Small intestine (tissue), 7 donors: Measurements from ENCODE around the gene ARHGAP35. TPM values are rescaled to one million over a fixed set of nuclear protein-coding genes. Genes with fewer than 3 reads are reported as not detected.
A peak's percentile ranks its signal among the peaks of the same experiment; 100 is the strongest.
"Not testable (repeated sequence)": the region's sequence is repeated elsewhere in the genome, so short reads cannot be mapped to it uniquely, and the experiment has no call there.

Experiments used
- DNase-seq, 2 donors: peaks; one replicate each; pipeline versions ENCODE4 v3.0.0 to v3.0.0-alpha.2; 2013
- FAIRE-seq: peaks from 2 replicates; lab custom pipeline; 2012; peaks lifted over from hg19 to GRCh38; lab: Jason Lieb, UNC
- H3K27ac ChIP-seq, 3 donors: one replicate each; pipeline ENCODE4 v1.5.1; 2013; ENCODE audit warnings: low read length in 2 of 3, mild to moderate bottlenecking in 2 of 3, control low read depth in 1 of 3, inconsistent platforms in 1 of 3, low read depth in 1 of 3, moderate library complexity in 1 of 3
- H3K27me3 ChIP-seq, 3 donors: one replicate each; pipeline ENCODE4 v1.6.1; 2013; ENCODE audit warnings: low read length in 3 of 3, inconsistent platforms in 1 of 3; ENCODE audit not compliant: control insufficient read depth in 3 of 3, insufficient read depth in 3 of 3
- H3K36me3 ChIP-seq, 3 donors: one replicate each; pipeline ENCODE4 v1.6.1; 2013; ENCODE audit warnings: low read length in 3 of 3, inconsistent platforms in 1 of 3, low read depth in 1 of 3, mild to moderate bottlenecking in 1 of 3, moderate library complexity in 1 of 3; ENCODE audit not compliant: control insufficient read depth in 3 of 3, insufficient read depth in 2 of 3
- H3K4me1 ChIP-seq, 3 donors: one replicate each; pipeline ENCODE4 v1.6.1; 2013; ENCODE audit warnings: low read length in 2 of 3, inconsistent platforms in 1 of 3, low read depth in 1 of 3, mild to moderate bottlenecking in 1 of 3, moderate library complexity in 1 of 3; ENCODE audit not compliant: control insufficient read depth in 3 of 3, insufficient read depth in 2 of 3
- H3K4me3 ChIP-seq, 3 donors: one replicate each; pipeline ENCODE4 v1.5.1; 2013; ENCODE audit warnings: low read length in 3 of 3, control low read depth in 1 of 3, inconsistent platforms in 1 of 3, low read depth in 1 of 3, mild to moderate bottlenecking in 1 of 3, moderate library complexity in 1 of 3
- H3K9me3 ChIP-seq, 2 donors: one replicate each; pipeline ENCODE4 v1.6.1; 2013; ENCODE audit warnings: low read depth in 1 of 2, low read length in 1 of 2; ENCODE audit not compliant: control insufficient read depth in 2 of 2, insufficient read depth in 1 of 2
- WGBS, 3 donors: extraction: QIAGEN DNeasy Blood & Tissue Kit; methylation state at CpG; one replicate each; pipeline ENCODE4 v1.1.7; 2013; 5-methylcytosine and 5-hydroxymethylcytosine counted together
- polyA plus RNA-seq, 4 donors: library from polyadenylated mRNA; stranded (reverse) in 3 of 4; unstranded in 1 of 4; fragments of 200-250 nt in 3 of 4; fragments of 120-200 nt in 1 of 4; gene quantifications; one replicate each; pipeline versions ENCODE4 v1.2.1 to v1.2.3, GENCODE V29; 2013
- donor health status: healthy with polysubstance abuse.
- donor health status: control.
- donor health status: control.
- donor health status: Bipolar disorder and iron deficiency.
- donor health status: healthy.

Gene ARHGAP35
- polyA plus RNA-seq, 4 donors: 12.7 to 46.5 (median 19.6) TPM

GRCh38 chr19:46882034-46882433 is 21.2 kb downstream of the ARHGAP35 start:
- H3K4me1 ChIP-seq: peaks cover 0 to 14% (median 0%) of the 10 kb centered on the region in 3 donors
- H3K27me3 ChIP-seq: no peaks in the 10 kb centered on the region
- FAIRE-seq (no peak), DNase-seq (no peak)
- 90 to 97% (median 97%) methylated on average over 4 of the region's 4 CpGs for WGBS, 3 donors
- no peak overlapping the region for H3K4me3 ChIP-seq
- no peak overlapping the region for H3K27ac ChIP-seq
- H3K9me3 ChIP-seq: no peaks in the 10 kb centered on the region
- peaks cover 0 to 30% (median 0%) of the 10 kb centered on the region in 3 donors for H3K36me3 ChIP-seq

GRCh38 chr19:46882751-46883150 is 22.0 kb downstream of the ARHGAP35 start:
- not testable (repeated sequence) for FAIRE-seq

GRCh38 chr19:46885411-46885810 is 24.6 kb downstream of the ARHGAP35 start:
- no peak overlapping the region for H3K27ac ChIP-seq
- peaks cover 0 to 11% (median 0%) of the 10 kb centered on the region in 3 donors for H3K36me3 ChIP-seq
- H3K4me3 ChIP-seq: no peak overlapping the region
- no peak for DNase-seq
- no peak for FAIRE-seq
- no peaks in the 10 kb centered on the region for H3K27me3 ChIP-seq
- whole genome bisulfite sequencing, 3 donors: 82 to 86% (median 85%) methylated on average over 2 of the region's 2 CpGs
- H3K9me3 ChIP-seq: no peaks in the 10 kb centered on the region
- H3K4me1 ChIP-seq: peaks cover under 1 to 32% (median 7%) of the 10 kb centered on the region in 3 donors

More at GRCh38 chr19:46882751-46883150, 22.0 kb downstream of the ARHGAP35 start:
- H3K36me3 ChIP-seq: peaks cover 0 to 30% (median 0%) of the 10 kb centered on the region in 3 donors
- peaks cover 0 to 14% (median 0%) of the 10 kb centered on the region in 3 donors for H3K4me1 ChIP-seq
- not testable (repeated sequence) for DNase-seq, H3K9me3 ChIP-seq, H3K4me3 ChIP-seq, H3K27ac ChIP-seq, H3K27me3 ChIP-seq
- 76 to 83% (median 82%) methylated on average over 4 of the region's 4 CpGs for WGBS, 3 donors

- H3K36me3 ChIP-seq: peaks cover 0 to 6% (median 0%) of the 10 kb centered on the region in 3 donors
- H3K4me3 ChIP-seq: no peak overlapping the region
- no peaks in the 10 kb centered on the region for H3K9me3 ChIP-seq
- WGBS, 3 donors: 79 to 81% (median 81%) methylated on average over 5 of the region's 5 CpGs
- peaks cover 7 to 38% (median 7%) of the 10 kb centered on the region in 3 donors for H3K4me1 ChIP-seq
- no peak overlapping the region for H3K27ac ChIP-seq
- FAIRE-seq: no peak
- H3K27me3 ChIP-seq: no peaks in the 10 kb centered on the region
- no peak for DNase-seq
These were observed 25.9 kb downstream of the ARHGAP35 start for GRCh38 chr19:46886546-46887239.

- DNase-seq: no peak
- no peak for FAIRE-seq
- Histone ChIP-seq H3K9me3 (no peaks in the 10 kb centered on the region), H3K36me3 (peaks cover 0 to 6% (median 0%) of the 10 kb centered on the region in 3 donors), H3K4me1 (peaks cover 7 to 42% (median 12%) of the 10 kb centered on the region in 3 donors), H3K4me3 (no peak overlapping the region), H3K27me3 (no peaks in the 10 kb centered on the region), H3K27ac (no peak overlapping the region)
- 95 to 96% (median 95%) methylated on average over 5 of the region's 5 CpGs for WGBS, 3 donors
These were observed 26.5 kb downstream of the ARHGAP35 start for GRCh38 chr19:46887240-46887782.

GRCh38 chr19:46890423-46891170 is 29.8 kb downstream of the ARHGAP35 start:
- WGBS, 3 donors: 6 to 41% (median 20%) methylated on average over 3 of the region's 3 CpGs
- peaks cover 0 to 4% (median 0%) of the 10 kb centered on the region in 3 donors for H3K36me3 ChIP-seq
- H3K4me1 ChIP-seq: peaks cover 12 to 42% (median 17%) of the 10 kb centered on the region in 3 donors
- H3K4me3 ChIP-seq: no peak overlapping the region
- peak; percentile 90 to 96 for DNase-seq
- H3K27me3 ChIP-seq: no peaks in the 10 kb centered on the region
- no peak for FAIRE-seq
- no peaks in the 10 kb centered on the region for H3K9me3 ChIP-seq
- peak overlapping the region; percentile 76 to 84 (median 80) for H3K27ac ChIP-seq

- H3K36me3 ChIP-seq: peaks cover 0 to 5% (median 0%) of the 10 kb centered on the region in 3 donors
- H3K4me3 ChIP-seq: no peak overlapping the region
- 91 to 94% (median 91%) methylated on average over 11 of the region's 11 CpGs for WGBS, 3 donors
- no peaks in the 10 kb centered on the region for H3K27me3 ChIP-seq
- peak overlapping the region in 2 of 3 donors; percentile 56 to 84 for H3K27ac ChIP-seq
- DNase-seq: no peak
- no peak for FAIRE-seq
- peaks cover 12 to 42% (median 17%) of the 10 kb centered on the region in 3 donors for H3K4me1 ChIP-seq
- H3K9me3 ChIP-seq: no peaks in the 10 kb centered on the region
These were observed 31.7 kb downstream of the ARHGAP35 start for GRCh38 chr19:46892252-46893179.
